HG02840 (cell line): Measurements from ENCODE around the gene SLC2A5.
"Not testable (repeated sequence)": the region's sequence is repeated elsewhere in the genome, so short reads cannot be mapped to it uniquely, and the experiment has no call there.

Source experiments
- ATAC-seq: cut with Tn5 transposase; IDR thresholded peaks from one replicate; pipeline ENCODE4 v1.9.1; 2021; ENCODE audit warnings: mild to moderate bottlenecking, moderate library complexity, moderate number of reproducible peaks; ENCODE audit not compliant: unreplicated experiment, low FRiP score

The SLC2A5 gene

GRCh38 chr1:9010781-9011323 lies 58.6 kb downstream of the SLC2A5 start:
- no peak for ATAC-seq

GRCh38 chr1:9009438-9010370 lies 59.7 kb downstream of the SLC2A5 start:
- ATAC-seq: no peak

- no peak for ATAC-seq
Observed at GRCh38 chr1:9008236-9008635, 61.2 kb downstream of the SLC2A5 start.

DNA sequence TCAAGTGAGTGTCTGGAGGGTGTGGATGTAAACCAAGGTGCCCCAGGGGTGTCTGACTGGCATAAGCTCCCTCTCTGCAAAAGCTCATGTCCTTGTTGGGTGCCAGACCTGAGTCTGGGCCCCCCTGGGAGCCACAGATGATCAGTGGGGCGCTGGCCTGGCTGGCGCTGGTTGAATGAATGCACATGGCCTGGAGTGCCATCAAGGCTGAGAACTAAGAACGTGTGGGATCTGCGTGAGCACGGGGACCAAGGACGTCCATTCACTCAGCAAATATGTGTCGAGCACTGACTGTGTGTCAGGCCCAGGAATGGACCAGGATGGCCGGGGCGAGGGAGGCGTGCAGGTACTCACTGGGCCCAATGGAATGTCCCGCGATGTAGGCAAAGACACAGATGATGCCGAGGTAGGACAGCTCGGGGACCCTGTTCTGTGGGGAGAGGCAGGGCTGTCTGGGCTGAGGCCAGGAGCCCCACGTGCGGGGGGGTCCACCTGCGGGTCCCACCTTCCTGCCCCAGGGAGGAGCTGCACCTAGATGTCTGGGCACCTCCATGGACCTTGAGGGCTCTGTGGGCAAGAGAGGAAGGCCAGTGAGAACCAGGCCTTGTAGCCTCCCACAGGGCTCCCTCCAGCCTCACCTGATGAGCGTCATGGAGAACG lies 62.3 kb downstream of the SLC2A5 start:
- no peak for ATAC-seq

GRCh38 chr1:9005395-9005708 lies 64.1 kb downstream of the SLC2A5 start:
- ATAC-seq: no peak

DNA sequence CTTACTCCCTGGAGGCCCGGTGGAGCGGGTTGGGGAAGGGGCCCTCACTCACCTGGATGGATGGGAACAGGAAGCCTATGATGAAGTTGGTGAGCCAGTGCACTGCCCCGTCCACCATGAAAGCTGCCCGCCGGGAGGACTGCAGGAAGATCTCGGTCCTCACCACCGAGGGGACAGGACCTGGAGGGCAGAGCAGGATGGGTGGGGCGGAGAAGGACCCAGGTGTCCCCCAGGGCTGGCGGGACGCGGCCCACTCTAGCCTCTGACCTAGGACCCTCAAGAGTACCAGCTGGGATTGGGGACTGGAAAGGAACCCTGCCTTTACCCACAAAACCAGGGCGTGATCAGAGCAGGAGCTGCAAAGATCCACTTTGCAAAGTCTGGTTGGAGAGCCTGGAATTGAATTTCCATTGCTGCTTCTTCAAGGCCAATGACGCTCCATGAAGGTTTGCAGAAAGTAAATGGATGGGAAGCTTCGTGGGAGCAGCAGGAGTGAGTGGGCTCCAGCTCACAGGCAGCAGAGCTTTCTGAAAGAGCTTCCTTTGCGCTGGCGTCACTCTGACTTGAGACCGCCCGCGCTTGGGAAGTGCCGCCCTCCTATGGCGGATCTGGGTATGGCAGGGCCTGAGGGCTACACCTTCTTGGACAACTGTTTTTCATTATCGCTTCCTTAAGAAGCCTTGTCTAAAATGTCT lies 64.6 kb downstream of the SLC2A5 start:
- ATAC-seq: no peak

- ATAC-seq: no peak
Observed at GRCh38 chr1:9004031-9004699, 65.3 kb downstream of the SLC2A5 start.

DNA sequence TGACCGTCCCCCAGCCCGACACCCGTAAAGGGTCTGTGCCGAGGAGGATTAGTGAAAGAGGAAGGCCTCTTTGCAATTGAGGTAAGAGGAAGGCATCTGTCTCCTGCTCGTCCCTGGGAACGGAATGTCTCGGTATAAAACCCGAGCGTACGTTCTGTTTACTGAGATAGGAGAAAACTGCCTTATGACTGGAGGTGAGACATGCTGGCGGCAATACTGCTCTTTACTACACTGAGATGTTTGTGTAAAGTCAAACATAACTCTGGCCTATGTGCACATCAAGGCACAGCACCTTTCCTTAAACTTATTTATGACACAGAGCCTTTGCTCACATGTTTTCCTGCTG lies 67.2 kb downstream of the SLC2A5 start:
- ATAC-seq: not testable (repeated sequence)

DNA sequence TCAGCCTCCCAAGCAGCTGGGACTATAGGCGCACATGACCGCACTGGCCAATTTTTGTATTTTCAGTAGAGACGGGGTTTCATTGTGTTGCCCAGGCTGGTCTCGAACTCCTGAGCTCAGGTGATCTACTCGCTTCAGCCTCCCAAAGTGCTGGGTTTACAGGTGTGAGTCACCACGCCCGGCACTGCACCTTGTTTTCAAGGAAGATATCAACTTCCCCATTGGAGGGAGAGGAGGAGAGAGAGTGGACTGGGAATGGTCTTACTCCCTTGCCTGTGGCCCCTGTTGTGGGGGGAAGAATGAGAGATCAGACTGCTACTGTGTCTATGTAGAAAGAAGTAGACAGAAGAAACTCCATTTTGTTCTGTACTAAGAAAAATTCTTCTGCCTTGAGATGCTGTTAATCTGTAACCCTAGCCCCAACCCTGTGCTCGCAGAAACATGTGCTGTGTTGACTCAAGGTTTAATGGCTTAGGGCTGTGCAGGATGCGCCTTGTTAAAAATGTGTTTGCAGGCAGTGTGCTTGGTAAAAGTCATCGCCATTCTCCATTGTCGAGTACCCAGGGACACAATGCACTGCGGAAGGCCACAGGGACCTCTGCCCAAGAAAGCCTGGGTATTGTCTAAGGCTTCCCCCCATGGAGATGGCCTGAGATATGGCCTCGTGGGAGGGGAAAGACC lies 67.8 kb downstream of the SLC2A5 start:
- not testable (repeated sequence) for ATAC-seq

DNA sequence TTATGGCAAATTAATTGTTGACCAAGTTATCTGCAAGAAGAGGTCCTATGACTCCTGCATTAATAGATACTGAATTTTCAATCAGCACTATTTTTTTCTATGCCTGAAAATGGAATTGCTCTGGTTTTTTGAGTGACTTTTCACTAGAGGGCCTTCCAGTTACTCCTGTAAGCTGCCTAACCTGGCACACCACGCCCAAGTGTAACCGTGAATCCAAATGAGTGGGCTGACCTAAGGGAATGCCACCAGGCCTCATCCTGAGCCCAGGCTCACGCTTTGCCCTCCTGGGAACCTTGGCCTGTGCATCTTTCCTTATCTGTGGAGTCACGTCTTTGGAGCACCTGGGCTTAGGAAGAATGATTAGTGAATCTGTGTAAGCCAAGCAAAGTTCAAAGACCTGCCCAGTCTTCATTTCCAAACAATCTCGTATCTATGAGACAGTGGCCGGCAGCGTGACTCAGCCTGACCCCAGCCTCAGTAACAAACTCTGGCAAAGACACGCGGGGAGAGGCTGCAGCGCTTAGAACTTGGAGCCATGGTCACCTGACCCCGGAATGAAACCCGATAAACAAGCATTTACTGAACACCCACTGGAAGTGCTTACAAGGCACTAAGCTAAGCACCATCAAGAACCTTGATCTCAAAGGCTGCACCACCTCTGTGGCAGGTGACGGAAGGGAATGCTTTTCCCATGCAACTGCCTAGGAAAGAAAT lies 75.3 kb downstream of the SLC2A5 start:
- ATAC-seq: not testable (repeated sequence)

DNA sequence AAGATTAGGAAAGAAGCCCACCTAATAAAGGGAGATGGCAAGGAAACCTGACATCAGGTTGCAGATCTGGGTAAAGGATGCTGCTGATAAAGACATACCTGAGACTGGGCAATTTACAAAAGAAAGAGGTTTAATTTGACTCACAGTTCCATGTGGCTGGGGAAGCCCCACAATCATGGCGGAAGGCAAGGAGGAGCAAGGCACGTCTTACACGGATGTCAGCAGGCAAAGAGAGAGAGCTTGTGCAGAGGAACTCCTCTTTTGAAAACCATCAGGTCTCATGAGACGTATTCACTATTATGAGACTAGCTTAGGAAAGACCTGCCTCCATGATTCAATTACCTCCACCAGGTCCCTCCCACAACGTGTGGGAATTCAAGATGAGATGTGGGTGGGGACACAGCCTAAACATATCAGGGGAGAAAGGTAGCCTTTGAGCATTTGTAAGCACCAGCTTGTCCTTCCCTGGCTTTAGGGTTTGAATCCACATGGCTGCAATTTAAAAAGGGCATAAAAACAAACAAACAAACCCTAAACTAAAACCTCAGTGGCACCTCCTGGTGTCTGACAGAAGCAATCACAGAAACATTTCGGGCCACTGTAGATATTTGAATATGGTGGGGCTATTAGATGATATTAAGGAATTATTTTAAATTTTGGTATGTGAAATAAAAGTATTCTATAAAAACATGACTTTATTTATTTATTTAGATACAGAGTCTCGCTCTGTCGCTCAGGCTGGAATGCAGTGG lies 76.3 kb downstream of the SLC2A5 start:
- ATAC-seq: no peak

DNA sequence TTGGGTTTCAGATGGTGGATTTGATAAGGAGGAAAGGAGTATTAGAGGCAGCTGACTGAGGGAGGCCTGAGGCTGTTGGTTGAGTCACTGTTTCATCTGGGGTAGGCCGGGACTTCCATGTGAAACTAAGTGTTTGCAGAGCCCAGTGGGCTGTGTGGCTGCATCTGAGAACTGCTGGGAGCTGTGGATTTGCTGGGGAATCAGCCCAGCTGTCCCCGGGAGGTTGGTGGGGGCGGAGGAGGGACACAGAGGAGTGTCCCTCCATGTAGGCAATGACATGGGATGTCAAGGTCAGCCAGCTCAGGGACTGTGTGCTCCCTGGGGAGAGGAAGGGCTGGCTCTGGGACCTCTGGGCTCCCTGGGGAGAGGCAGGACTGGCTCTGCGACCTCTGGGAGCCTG lies 79.6 kb downstream of the SLC2A5 start:
- ATAC-seq: no peak

- no peak for ATAC-seq
Observed at GRCh38 chr1:8989061-8989460, 80.4 kb downstream of the SLC2A5 start.

GRCh38 chr1:8988618-8988967 lies 80.8 kb downstream of the SLC2A5 start:
- no peak for ATAC-seq

- no peak for ATAC-seq
Observed at GRCh38 chr1:8987881-8988617, 81.4 kb downstream of the SLC2A5 start.

DNA sequence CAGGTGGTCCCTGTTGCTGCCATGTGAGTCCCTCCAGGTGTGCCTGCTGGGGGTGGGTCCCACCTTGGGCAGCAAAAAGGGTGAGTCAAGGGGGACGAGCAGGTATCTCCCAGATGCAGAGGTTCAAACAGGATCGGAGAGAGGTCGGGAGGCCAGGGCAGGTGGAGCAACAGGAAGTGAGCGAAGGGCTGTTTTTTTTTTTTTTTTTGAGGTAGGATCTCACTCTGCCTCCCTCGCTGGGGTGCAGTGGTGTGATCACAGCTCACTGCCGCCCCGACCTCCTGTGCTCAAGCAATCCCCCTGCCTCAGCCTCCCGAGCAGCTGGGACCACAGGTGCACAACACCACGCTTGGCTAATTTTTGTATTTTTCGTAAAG lies 82.6 kb downstream of the SLC2A5 start:
- ATAC-seq: no peak

DNA sequence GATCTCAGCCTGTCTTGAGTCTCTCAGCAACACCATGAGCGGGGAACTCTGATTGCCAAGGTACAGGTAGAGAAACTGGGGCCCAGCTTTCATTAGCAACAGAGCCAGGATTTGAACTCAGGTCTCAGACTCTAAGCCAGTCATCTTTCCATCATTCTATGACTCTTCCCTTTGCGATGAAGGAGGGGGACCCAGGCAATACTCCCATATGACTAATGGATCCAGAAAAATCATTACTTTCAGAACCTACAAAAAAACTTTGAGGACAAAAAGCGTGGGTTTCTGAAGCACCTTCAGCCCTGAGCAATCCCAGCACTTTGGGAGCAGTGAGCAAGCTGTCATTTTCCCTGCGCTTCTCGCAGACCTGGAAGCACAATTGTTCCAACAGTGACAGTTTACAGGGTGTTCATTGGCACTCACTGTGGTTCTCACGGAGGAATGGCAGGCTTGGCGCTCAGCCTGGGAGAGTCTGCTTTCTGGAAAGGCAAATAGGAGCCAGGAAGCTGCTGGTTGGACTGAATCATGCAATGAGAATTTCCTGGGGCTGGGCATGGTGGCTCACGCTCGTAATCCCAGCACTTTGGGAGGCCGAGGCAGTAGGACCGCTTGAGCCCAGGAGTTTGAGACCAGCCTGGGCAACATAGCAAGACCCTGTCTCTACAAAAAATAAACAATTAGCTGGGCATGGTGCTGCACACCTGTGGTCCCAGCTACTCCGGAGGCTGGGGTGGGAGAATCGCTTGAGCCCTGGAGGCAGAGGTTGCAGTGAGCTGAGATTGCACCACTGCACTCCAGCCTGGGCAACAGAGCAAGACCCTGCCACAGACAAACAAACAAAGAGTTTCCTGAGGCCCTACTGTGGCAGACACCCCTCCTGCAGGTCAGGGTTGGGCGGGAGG lies 83.3 kb downstream of the SLC2A5 start:
- no peak for ATAC-seq
